Measurements from ENCODE around the gene ATRX.

DNA sequence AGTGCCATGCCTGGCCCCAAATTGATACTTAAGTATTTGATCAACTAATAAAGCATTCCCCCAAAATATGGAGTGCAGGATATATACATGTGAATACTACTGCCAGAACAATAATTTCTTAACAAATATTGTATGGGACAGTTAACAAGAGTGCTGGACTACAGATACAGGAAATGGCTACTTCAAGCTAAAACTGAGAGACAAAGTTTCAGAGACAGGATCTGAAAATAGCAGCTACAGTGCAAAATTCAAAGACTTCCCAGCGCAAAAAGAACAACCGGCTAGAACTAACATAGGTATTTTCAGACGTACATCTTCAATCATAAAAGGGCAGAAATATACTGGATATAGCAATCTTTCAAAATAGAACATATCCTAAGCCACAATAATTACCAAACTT is 6.3 kb downstream of the ATRX start:
- TF ChIP-seq CTCF (IDR thresholded peaks at IDR 0.05) (no peak), POLR2A (IDR thresholded peaks at IDR 0.05) (no peak)
